DND-41 (cell line): ENCODE results near the gene SIL1.

Experiments
- ATAC-seq: fragments of 200-7000 bp; cut with Tn5 transposase; 3 replicates; pipeline ENCODE4 v1.9.1; 2021; ENCODE audit warnings: low read depth; ENCODE audit not compliant: insufficient read depth
- DNase-seq: peaks from one replicate; pipeline ENCODE4 v3.0.0-alpha.2; 2020
- H2AFZ ChIP-seq: 2 replicates; pipeline ENCODE4 v1.6.0; 2012; ENCODE audit warnings: low read depth, low read length
- H3K27ac ChIP-seq: 2 replicates; pipeline ENCODE4 v1.5.1; 2012; ENCODE audit warnings: low read length, inconsistent platforms
- H3K27me3 ChIP-seq: fragments of 200-600 bp; sonication (generic); 2 replicates; pipeline ENCODE4 v1.6.0; 2012; ENCODE audit warnings: low read length, mild to moderate bottlenecking, inconsistent platforms; ENCODE audit not compliant: insufficient read depth, poor library complexity
- H3K36me3 ChIP-seq: 2 replicates; pipeline ENCODE4 v1.5.1; 2012; ENCODE audit warnings: low read length, inconsistent platforms; ENCODE audit not compliant: insufficient read depth
- H3K4me1 ChIP-seq: 2 replicates; pipeline ENCODE4 v1.5.1; 2012; ENCODE audit warnings: mild to moderate bottlenecking, low read length; ENCODE audit not compliant: insufficient read depth
- H3K4me2 ChIP-seq: 2 replicates; pipeline ENCODE4 v1.6.0; 2012; ENCODE audit warnings: mild to moderate bottlenecking, moderate library complexity, low read length, inconsistent platforms; ENCODE audit not compliant: insufficient read depth
- H3K4me3 ChIP-seq, 2 experiments: fragments of 200-600 bp in 1 of 2; shearing (Covaris generic) in 1 of 2; 2 replicates each; pipeline ENCODE4 v1.5.1; 2012 to 2016; ENCODE audit warnings: inconsistent platforms in 2 of 2, low read length in 2 of 2, mild to moderate bottlenecking in 2 of 2, low read depth in 1 of 2, moderate library complexity in 1 of 2
- H3K79me2 ChIP-seq: 2 replicates; pipeline ENCODE4 v1.6.0; 2012; ENCODE audit warnings: low read length, inconsistent platforms; ENCODE audit not compliant: insufficient read depth
- H3K9ac ChIP-seq: 2 replicates; pipeline ENCODE4 v1.6.0; 2012; ENCODE audit warnings: low read depth, mild to moderate bottlenecking, inconsistent platforms, low read length, moderate library complexity
- H3K9me3 ChIP-seq: 2 replicates; pipeline ENCODE4 v1.5.1; 2012; ENCODE audit warnings: low read length, moderate library complexity, mild to moderate bottlenecking, inconsistent platforms; ENCODE audit not compliant: insufficient read depth, severe bottlenecking
- H4K20me1 ChIP-seq: 2 replicates; pipeline ENCODE4 v1.6.0; 2012; ENCODE audit warnings: low read length; ENCODE audit not compliant: insufficient read depth
- EZH2 ChIP-seq: IDR thresholded peaks from 3 replicates; pipeline ENCODE4 v1.6.1; 2012; ENCODE audit warnings: borderline replicate concordance, low read depth, mild to moderate bottlenecking, moderate library complexity, low read length, inconsistent platforms; ENCODE audit not compliant: severe bottlenecking
- TF ChIP-seq, protein P1 (sequence below): IDR thresholded peaks from 2 replicates; pipeline ENCODE4 v1.5.1; 2012; ENCODE audit warnings: borderline replicate concordance, low read length, moderate library complexity, mild to moderate bottlenecking; ENCODE audit not compliant: poor library complexity, severe bottlenecking; ENCODE audit errors: extremely low read depth

The SIL1 gene

DNA sequence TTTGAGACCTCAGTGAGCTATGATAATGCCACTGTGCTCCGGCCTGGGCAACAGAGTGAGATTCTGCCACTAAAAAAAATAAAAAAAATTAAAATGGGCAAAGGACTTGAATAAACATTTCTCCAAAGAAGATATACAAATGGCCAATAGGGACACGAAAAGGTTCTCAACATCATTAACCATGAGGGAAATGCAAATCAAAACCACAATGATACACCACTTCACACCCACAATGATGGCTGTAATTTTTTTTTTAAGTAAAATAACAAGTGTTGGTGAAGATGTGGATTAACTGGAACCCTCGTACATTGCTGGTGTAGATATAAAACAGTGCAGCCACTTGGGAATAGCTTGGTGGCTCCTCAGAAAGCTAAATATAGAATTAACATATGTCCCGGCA lies 68.0 kb downstream of the SIL1 start:
- H3K4me1 ChIP-seq: no peaks in the 10 kb centered on the region
- no peaks in the 10 kb centered on the region for H3K9me3 ChIP-seq
- DNase-seq: no peak
- H3K27ac ChIP-seq: no peak overlapping the region
- no peak overlapping the region for H3K4me3 ChIP-seq
- H4K20me1 ChIP-seq: peaks cover under 1% of the 10 kb centered on the region; the same call in 1 of the 2 replicates
- no peak for ATAC-seq
- H2AFZ ChIP-seq: no peak overlapping the region
- TF ChIP-seq EZH2: no peak
- TF ChIP-seq, protein P1, sequence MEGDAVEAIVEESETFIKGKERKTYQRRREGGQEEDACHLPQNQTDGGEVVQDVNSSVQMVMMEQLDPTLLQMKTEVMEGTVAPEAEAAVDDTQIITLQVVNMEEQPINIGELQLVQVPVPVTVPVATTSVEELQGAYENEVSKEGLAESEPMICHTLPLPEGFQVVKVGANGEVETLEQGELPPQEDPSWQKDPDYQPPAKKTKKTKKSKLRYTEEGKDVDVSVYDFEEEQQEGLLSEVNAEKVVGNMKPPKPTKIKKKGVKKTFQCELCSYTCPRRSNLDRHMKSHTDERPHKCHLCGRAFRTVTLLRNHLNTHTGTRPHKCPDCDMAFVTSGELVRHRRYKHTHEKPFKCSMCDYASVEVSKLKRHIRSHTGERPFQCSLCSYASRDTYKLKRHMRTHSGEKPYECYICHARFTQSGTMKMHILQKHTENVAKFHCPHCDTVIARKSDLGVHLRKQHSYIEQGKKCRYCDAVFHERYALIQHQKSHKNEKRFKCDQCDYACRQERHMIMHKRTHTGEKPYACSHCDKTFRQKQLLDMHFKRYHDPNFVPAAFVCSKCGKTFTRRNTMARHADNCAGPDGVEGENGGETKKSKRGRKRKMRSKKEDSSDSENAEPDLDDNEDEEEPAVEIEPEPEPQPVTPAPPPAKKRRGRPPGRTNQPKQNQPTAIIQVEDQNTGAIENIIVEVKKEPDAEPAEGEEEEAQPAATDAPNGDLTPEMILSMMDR: no peak
- H3K27me3 ChIP-seq: no peaks in the 10 kb centered on the region
- H3K79me2 ChIP-seq: peaks cover 4% of the 10 kb centered on the region; the same call in 1 of the 2 replicates
- H3K4me2 ChIP-seq: no peak overlapping the region
- H3K36me3 ChIP-seq: peaks cover 14% of the 10 kb centered on the region
- no peak overlapping the region for H3K9ac ChIP-seq

DNA sequence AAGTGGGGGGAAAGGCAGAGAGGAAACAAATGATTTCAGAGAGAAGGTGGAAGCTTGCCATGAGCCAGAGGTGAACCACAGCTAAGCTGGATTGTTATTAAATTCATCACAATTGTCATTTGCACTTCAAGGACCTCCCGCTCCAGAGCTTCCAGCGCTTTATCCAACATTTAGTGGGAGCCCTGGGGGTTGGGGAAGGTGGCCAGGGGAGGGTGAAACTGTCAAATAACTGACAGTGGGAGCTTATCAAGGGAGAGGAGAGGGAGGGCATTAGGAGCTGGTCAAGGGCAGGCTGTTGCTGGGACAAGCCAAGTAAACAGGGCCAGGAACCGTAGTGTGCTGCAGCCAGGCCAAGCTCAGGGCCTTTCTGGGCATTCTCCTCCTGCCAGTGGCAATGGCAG lies 71.5 kb downstream of the SIL1 start:
- no peaks in the 10 kb centered on the region for H4K20me1 ChIP-seq
- no peak overlapping the region for H3K9ac ChIP-seq
- 0 out of 2 replicates have a peak, but pooled peaks cover 4% of the 10 kb centered on the region for H3K79me2 ChIP-seq

DNA sequence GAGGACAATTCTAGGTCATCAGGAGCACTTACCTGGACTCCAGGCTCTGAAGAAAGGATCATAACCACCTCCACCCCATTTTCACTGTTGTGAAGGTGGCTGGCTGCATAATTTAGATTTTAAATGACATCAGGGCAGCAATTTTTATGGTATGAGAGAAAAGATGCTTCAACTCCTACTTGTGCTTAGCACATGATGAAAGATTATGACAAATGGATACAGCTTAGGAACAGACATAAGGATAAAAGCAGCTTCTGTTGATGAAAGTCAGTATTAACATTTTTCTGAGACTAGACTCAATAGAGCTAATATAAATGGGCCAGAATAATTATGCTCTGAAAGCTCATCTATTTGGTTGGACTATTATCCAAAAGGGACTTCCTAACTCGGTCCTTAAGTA lies 72.2 kb downstream of the SIL1 start:
- Histone ChIP-seq H3K9ac (no peak overlapping the region), H3K27me3 (no peaks in the 10 kb centered on the region), H3K4me1 (no peaks in the 10 kb centered on the region), H3K27ac (no peak overlapping the region), H3K4me3 (no peak overlapping the region), H4K20me1 (no peaks in the 10 kb centered on the region), H3K4me2 (no peak overlapping the region), H2AFZ (no peak overlapping the region), H3K36me3 (peaks cover 20% of the 10 kb centered on the region), H3K9me3 (no peaks in the 10 kb centered on the region), H3K79me2 (0 out of 2 replicates have a peak, but pooled peaks cover 4% of the 10 kb centered on the region)
- TF ChIP-seq, protein P1: no peak
- TF ChIP-seq EZH2: no peak
- ATAC-seq (no peak), DNase-seq (no peak)

More for the DNA sequence above, 71.5 kb downstream of the SIL1 start:
- Histone ChIP-seq H3K27me3 (no peaks in the 10 kb centered on the region), H3K36me3 (peaks cover 15% of the 10 kb centered on the region), H3K4me2 (no peak overlapping the region), H3K4me1 (no peaks in the 10 kb centered on the region), H3K27ac (no peak overlapping the region), H3K4me3 (no peak overlapping the region), H3K9me3 (no peaks in the 10 kb centered on the region), H2AFZ (no peak overlapping the region)
- DNase-seq: no peak
- ATAC-seq: no peak
- no peak for TF ChIP-seq EZH2
- TF ChIP-seq, protein P1: no peak
